Astrocyte (in vitro differentiated cells and primary cell): ENCODE data around the gene MRTFA. TPM values are rescaled to one million over a fixed set of nuclear protein-coding genes. Genes with fewer than 3 reads are reported as not detected.

ENCODE experiments used
- DNase-seq: peaks from one replicate; pipeline ENCODE4 v3.0.0-alpha.2; 2010; ENCODE audit warnings: low read depth
- FAIRE-seq: peaks from 2 replicates; lab custom pipeline; 2011; peaks lifted over from hg19 to GRCh38; lab: Jason Lieb, UNC
- H2AFZ ChIP-seq: 2 replicates; pipeline ENCODE4 v1.6.0; 2012; ENCODE audit warnings: low read depth, low read length, inconsistent platforms
- H3K27ac ChIP-seq: 2 replicates; pipeline ENCODE4 v1.5.1; 2011; ENCODE audit warnings: low read depth, low read length, inconsistent platforms
- H3K27me3 ChIP-seq: 2 replicates; pipeline ENCODE4 v1.6.0; 2011; ENCODE audit warnings: low read length, inconsistent platforms; ENCODE audit not compliant: insufficient read depth
- H3K36me3 ChIP-seq: 2 replicates; pipeline ENCODE4 v1.5.1; 2011; ENCODE audit warnings: low read length, inconsistent platforms; ENCODE audit not compliant: insufficient read depth
- H3K4me1 ChIP-seq: 2 replicates; pipeline ENCODE4 v1.5.1; 2011; ENCODE audit warnings: low read length, inconsistent platforms; ENCODE audit not compliant: insufficient read depth
- H3K4me2 ChIP-seq: 2 replicates; pipeline ENCODE4 v1.6.0; 2012; ENCODE audit warnings: low read length, inconsistent platforms
- H3K4me3 ChIP-seq: 2 replicates; pipeline ENCODE4 v1.5.1; 2011; ENCODE audit warnings: low read depth, mild to moderate bottlenecking, low read length, inconsistent platforms; ENCODE audit not compliant: insufficient read depth
- H3K79me2 ChIP-seq: 2 replicates; pipeline ENCODE4 v1.6.0; 2012; ENCODE audit warnings: mild to moderate bottlenecking, low read length, inconsistent platforms; ENCODE audit not compliant: insufficient read depth
- H3K9ac ChIP-seq: 2 replicates; pipeline ENCODE4 v1.6.0; 2012; ENCODE audit warnings: mild to moderate bottlenecking, low read length, inconsistent platforms
- H3K9me3 ChIP-seq: 2 replicates; pipeline ENCODE4 v1.5.1; 2012; ENCODE audit warnings: low read depth, mild to moderate bottlenecking, low read length, inconsistent platforms; ENCODE audit not compliant: insufficient read depth
- H4K20me1 ChIP-seq: 2 replicates; pipeline ENCODE4 v1.6.0; 2012; ENCODE audit warnings: low read length, inconsistent platforms; ENCODE audit not compliant: insufficient read depth
- H3K27ac Mint-ChIP-seq: one replicate; pipeline ENCODE4 v1.8.0; 2021; ENCODE audit warnings: mild to moderate bottlenecking, mixed read lengths; ENCODE audit not compliant: unreplicated experiment
- H3K27me3 Mint-ChIP-seq: one replicate; pipeline ENCODE4 v1.8.0; 2021; ENCODE audit warnings: low read depth, mixed read lengths; ENCODE audit not compliant: unreplicated experiment
- H3K36me3 Mint-ChIP-seq: one replicate; pipeline ENCODE4 v1.8.0; 2021; ENCODE audit warnings: low read depth, mixed read lengths; ENCODE audit not compliant: unreplicated experiment
- H3K4me1 Mint-ChIP-seq: one replicate; pipeline ENCODE4 v1.8.0; 2021; ENCODE audit warnings: low read depth, mixed read lengths; ENCODE audit not compliant: unreplicated experiment
- H3K4me3 Mint-ChIP-seq: one replicate; pipeline ENCODE4 v1.8.0; 2021; ENCODE audit warnings: mild to moderate bottlenecking, moderate library complexity, mixed read lengths; ENCODE audit not compliant: unreplicated experiment
- H3K9me3 Mint-ChIP-seq: one replicate; pipeline ENCODE4 v1.8.0; 2021; ENCODE audit warnings: mild to moderate bottlenecking, mixed read lengths; ENCODE audit not compliant: unreplicated experiment
- EZH2 ChIP-seq: IDR thresholded peaks from 2 replicates; pipeline ENCODE4 v1.6.1; 2012; ENCODE audit warnings: mild to moderate bottlenecking, low read length, inconsistent platforms; ENCODE audit not compliant: insufficient read depth
- total RNA-seq: library from RNA; stranded (reverse); gene quantifications from 2 replicates; pipeline ENCODE4 v1.2.1, GENCODE V29; 2021
- TF ChIP-seq, protein P1 (sequence below): IDR thresholded peaks from 2 replicates; pipeline ENCODE4 v1.5.1; 2011; ENCODE audit warnings: low read depth, mild to moderate bottlenecking, inconsistent platforms, low read length, moderate library complexity; ENCODE audit not compliant: insufficient read depth

MRTFA gene
- total RNA-seq, 1 donor from 2014 or later = 74.3 TPM

DNA sequence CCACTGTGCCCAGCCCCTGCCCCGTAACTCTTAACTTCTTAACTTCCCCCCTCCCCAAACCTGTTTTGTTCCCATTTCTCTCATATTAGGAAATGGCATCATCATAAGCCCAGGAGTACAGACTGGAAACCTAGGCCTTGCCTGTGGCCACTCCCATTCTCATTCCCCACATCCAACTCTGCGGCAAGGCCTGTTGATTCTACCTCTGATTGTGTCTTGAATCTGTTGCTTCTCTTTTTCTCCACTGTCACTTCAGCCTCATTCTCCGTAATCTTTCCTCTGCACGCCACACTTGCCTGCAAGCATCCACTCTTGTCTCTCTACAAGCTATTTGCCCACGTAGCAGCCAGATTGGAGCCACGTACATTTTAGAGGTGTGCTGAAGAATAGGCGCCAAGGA is 240.9 kb downstream of the MRTFA start:
- H3K36me3 ChIP-seq = no peaks in the 10 kb centered on the region
- FAIRE-seq = no peak
- Mint-ChIP-seq H3K4me1 (peaks cover 22% of the 10 kb centered on the region), H3K27ac (no peak overlapping the region), H3K36me3 (peaks cover 15% of the 10 kb centered on the region), H3K27me3 (no peaks in the 10 kb centered on the region), H3K4me3 (no peak overlapping the region), H3K9me3 (no peaks in the 10 kb centered on the region)
- H2AFZ ChIP-seq = no peak overlapping the region
- no peak overlapping the region for H3K9ac ChIP-seq
- TF ChIP-seq, protein P1, sequence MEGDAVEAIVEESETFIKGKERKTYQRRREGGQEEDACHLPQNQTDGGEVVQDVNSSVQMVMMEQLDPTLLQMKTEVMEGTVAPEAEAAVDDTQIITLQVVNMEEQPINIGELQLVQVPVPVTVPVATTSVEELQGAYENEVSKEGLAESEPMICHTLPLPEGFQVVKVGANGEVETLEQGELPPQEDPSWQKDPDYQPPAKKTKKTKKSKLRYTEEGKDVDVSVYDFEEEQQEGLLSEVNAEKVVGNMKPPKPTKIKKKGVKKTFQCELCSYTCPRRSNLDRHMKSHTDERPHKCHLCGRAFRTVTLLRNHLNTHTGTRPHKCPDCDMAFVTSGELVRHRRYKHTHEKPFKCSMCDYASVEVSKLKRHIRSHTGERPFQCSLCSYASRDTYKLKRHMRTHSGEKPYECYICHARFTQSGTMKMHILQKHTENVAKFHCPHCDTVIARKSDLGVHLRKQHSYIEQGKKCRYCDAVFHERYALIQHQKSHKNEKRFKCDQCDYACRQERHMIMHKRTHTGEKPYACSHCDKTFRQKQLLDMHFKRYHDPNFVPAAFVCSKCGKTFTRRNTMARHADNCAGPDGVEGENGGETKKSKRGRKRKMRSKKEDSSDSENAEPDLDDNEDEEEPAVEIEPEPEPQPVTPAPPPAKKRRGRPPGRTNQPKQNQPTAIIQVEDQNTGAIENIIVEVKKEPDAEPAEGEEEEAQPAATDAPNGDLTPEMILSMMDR = no peak
- no peak for TF ChIP-seq EZH2
- no peak overlapping the region for H3K4me2 ChIP-seq
- H3K79me2 ChIP-seq = peaks cover 7% of the 10 kb centered on the region
- no peak for DNase-seq
- no peaks in the 10 kb centered on the region for H3K9me3 ChIP-seq
- peaks cover 13% of the 10 kb centered on the region for H3K4me1 ChIP-seq
- no peaks in the 10 kb centered on the region for H3K27me3 ChIP-seq
- no peak overlapping the region for H3K4me3 ChIP-seq
- H3K27ac ChIP-seq = no peak overlapping the region
- H4K20me1 ChIP-seq = peaks cover 26% of the 10 kb centered on the region

DNA sequence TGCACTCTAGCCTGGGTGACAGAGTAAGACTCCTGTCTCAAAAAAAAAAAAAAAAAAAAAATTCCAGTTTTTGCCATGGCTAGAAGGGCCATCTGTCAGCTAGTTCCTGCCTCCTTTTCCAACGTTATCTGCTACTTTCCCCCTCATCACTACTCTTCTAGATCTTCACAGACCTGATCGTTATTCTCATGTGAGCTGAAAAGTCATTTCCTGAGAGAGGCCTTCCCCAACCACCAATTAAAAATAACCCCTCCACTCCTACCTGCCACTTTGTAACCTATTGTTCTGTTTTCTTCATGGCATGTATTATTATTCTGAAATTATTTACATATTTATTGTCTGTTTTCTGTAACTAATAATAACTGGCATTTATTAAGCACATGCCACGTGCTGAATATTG is 241.9 kb downstream of the MRTFA start:
- TF ChIP-seq, protein P1 = no peak
- TF ChIP-seq EZH2 = no peak
- Histone ChIP-seq H2AFZ (no peak overlapping the region), H3K27ac (no peak overlapping the region), H4K20me1 (peaks cover 28% of the 10 kb centered on the region), H3K9me3 (no peaks in the 10 kb centered on the region), H3K4me2 (no peak overlapping the region), H3K36me3 (no peaks in the 10 kb centered on the region), H3K4me3 (no peak overlapping the region), H3K9ac (no peak overlapping the region), H3K27me3 (no peaks in the 10 kb centered on the region), H3K4me1 (peaks cover 13% of the 10 kb centered on the region), H3K79me2 (peaks cover 10% of the 10 kb centered on the region)
- FAIRE-seq (no peak), DNase-seq (no peak)
- Mint-ChIP-seq H3K27me3 (no peaks in the 10 kb centered on the region), H3K36me3 (peaks cover 15% of the 10 kb centered on the region), H3K4me3 (no peak overlapping the region), H3K27ac (no peak overlapping the region), H3K4me1 (peaks cover 20% of the 10 kb centered on the region), H3K9me3 (no peaks in the 10 kb centered on the region)

DNA sequence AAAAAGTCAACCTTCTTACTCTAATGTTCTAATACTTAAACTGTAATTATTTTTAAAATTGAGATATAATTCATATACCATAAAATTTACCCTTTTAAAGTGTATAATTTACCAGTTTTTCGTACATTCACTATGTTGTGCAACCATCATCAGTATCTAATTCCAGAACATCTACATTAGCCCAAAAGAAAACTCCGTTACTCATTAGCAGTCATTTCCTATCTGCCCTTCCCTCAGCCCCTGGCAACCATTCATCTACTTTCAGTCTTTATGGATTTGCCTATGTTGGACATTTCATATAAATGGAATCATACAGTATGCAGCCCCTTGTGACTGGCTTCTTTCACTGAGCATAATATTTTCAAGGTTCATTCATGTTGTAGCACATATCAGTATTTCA is 243.9 kb downstream of the MRTFA start:
- peaks cover 18% of the 10 kb centered on the region for H3K36me3 Mint-ChIP-seq
- H3K27me3 ChIP-seq = no peaks in the 10 kb centered on the region
- no peak overlapping the region for H3K4me3 Mint-ChIP-seq
- peaks cover 42% of the 10 kb centered on the region for H4K20me1 ChIP-seq
- FAIRE-seq = no peak
- no peaks in the 10 kb centered on the region for H3K9me3 ChIP-seq
- H3K4me2 ChIP-seq = no peak overlapping the region
- H3K27me3 Mint-ChIP-seq = no peaks in the 10 kb centered on the region
- peaks cover 17% of the 10 kb centered on the region for H3K4me1 Mint-ChIP-seq
- H2AFZ ChIP-seq = no peak overlapping the region
- DNase-seq = no peak
- H3K27ac Mint-ChIP-seq = no peak overlapping the region
- peaks cover 12% of the 10 kb centered on the region for H3K4me1 ChIP-seq
- H3K27ac ChIP-seq = no peak overlapping the region
- H3K9me3 Mint-ChIP-seq = no peaks in the 10 kb centered on the region
- no peak overlapping the region for H3K4me3 ChIP-seq
- no peak for TF ChIP-seq EZH2
- TF ChIP-seq, protein P1 = no peak
- H3K9ac ChIP-seq = no peak overlapping the region
- H3K36me3 ChIP-seq = no peaks in the 10 kb centered on the region
- H3K79me2 ChIP-seq = peaks cover 24% of the 10 kb centered on the region
